Activated naive CD8-positive, alpha-beta T cell treated with anti-CD3 and anti-CD28 coated beads, Interleukin-2, amount 50 U/mL, for 24 hours (primary cell): ENCODE data around the gene PRKCG.
"Not testable (repeated sequence)": the region's sequence is repeated elsewhere in the genome, so short reads cannot be mapped to it uniquely, and the experiment has no call there.

Experiments
- ATAC-seq: fragments of 150-1000 bp; cut with Tn5 transposase; one replicate; pipeline ENCODE4 v1.10.0; 2021
- DNase-seq: peaks from one replicate; pipeline ENCODE4 v3.0.0; 2021
- H3K27ac Mint-ChIP-seq: one replicate; pipeline ENCODE4 v1.8.0; 2021; ENCODE audit warnings: mild to moderate bottlenecking, mixed read lengths
- H3K27me3 Mint-ChIP-seq: one replicate; pipeline ENCODE4 v1.8.0; 2021; ENCODE audit warnings: mixed read lengths
- H3K36me3 Mint-ChIP-seq: one replicate; pipeline ENCODE4 v1.8.0; 2021; ENCODE audit warnings: low read depth, mixed read lengths
- H3K4me1 Mint-ChIP-seq: one replicate; pipeline ENCODE4 v1.8.0; 2021; ENCODE audit warnings: mixed read lengths
- H3K4me3 Mint-ChIP-seq: one replicate; pipeline ENCODE4 v1.8.0; 2021; ENCODE audit warnings: mild to moderate bottlenecking, moderate library complexity, mixed read lengths
- H3K9me3 Mint-ChIP-seq: one replicate; pipeline ENCODE4 v1.8.0; 2021; ENCODE audit warnings: mixed read lengths

Gene PRKCG

DNA sequence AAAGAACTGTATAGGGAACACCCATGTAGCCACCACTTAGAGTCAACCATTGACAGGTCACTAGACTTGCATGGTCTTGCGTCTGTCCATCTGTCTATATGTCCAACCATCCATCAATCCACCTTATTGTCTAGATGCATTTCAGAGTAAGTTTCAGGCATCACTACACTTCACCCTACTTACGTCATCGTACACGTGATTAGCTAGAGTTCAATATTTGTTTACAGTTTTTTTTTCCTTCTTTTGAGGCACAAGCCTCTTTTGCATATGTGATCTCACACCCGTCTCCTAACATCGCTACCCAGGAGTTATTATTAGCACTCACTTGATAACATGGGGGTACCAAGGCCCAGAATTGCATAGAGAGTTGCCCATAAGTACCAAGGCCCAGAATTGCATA is 34.0 kb downstream of the PRKCG start:
- H3K9me3 Mint-ChIP-seq: no peaks in the 10 kb centered on the region
- H3K27ac Mint-ChIP-seq: no peak overlapping the region
- ATAC-seq (no peak), DNase-seq (no peak)
- H3K4me3 Mint-ChIP-seq: no peak overlapping the region
- peaks cover 30% of the 10 kb centered on the region for H3K27me3 Mint-ChIP-seq
- no peaks in the 10 kb centered on the region for H3K4me1 Mint-ChIP-seq
- H3K36me3 Mint-ChIP-seq: no peaks in the 10 kb centered on the region

DNA sequence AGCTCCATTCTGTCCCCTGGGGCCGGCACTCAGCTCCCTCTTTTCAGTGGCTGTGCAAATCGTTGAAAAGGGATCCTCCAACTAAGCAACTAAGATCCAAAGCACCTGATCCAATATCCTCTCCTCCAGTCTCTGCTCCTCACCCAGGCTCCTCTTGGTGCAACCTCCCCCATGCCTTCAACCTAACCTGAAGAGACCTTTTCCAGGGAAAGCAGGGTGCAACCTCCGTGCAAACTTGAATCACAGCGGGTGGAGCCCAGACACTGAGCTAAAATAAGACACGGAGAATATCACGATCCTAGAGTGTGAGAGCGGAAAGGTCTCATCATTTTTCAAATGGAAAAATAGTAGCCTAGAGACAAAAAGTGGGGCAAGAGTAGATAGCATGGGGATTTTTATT is 35.4 kb downstream of the PRKCG start:
- H3K4me3 Mint-ChIP-seq: no peak overlapping the region
- no peaks in the 10 kb centered on the region for H3K36me3 Mint-ChIP-seq
- ATAC-seq (no peak), DNase-seq (no peak)
- no peak overlapping the region for H3K27ac Mint-ChIP-seq
- H3K9me3 Mint-ChIP-seq: no peaks in the 10 kb centered on the region
- H3K27me3 Mint-ChIP-seq: peaks cover 16% of the 10 kb centered on the region
- no peaks in the 10 kb centered on the region for H3K4me1 Mint-ChIP-seq

- Mint-ChIP-seq H3K4me3 (no peak overlapping the region), H3K27me3 (peaks cover 10% of the 10 kb centered on the region), H3K27ac (no peak overlapping the region), H3K4me1 (no peaks in the 10 kb centered on the region), H3K36me3 (no peaks in the 10 kb centered on the region), H3K9me3 (peaks cover 7% of the 10 kb centered on the region)
- DNase-seq (peak; percentile 43), ATAC-seq (no peak)
These were observed 45.7 kb downstream of the PRKCG start for GRCh38 chr19:53927739-53928138.

DNA sequence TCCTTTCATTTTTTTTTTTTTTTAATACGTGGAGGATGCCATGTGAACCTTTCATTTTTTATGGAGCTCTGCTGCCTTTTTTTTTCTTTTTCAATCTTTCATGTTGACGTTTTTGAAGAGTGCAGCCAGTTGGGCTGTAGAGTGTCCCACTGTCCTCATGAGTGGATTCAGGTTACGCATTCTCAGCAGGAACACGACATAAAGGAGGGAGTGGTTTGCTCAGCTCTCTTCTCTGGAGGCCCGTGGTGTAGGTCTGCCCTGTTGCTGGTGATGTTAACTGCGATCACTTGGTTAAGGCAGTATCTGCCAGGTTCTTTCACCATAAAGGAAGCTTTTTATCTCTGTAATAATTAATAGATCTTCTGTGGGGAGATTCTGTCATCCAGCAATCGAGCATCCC is 54.0 kb downstream of the PRKCG start:
- DNase-seq (no peak), ATAC-seq (no peak)
- no peak overlapping the region for H3K4me3 Mint-ChIP-seq
- H3K4me1 Mint-ChIP-seq: no peaks in the 10 kb centered on the region
- peaks cover 27% of the 10 kb centered on the region for H3K27me3 Mint-ChIP-seq
- no peak overlapping the region for H3K27ac Mint-ChIP-seq
- H3K9me3 Mint-ChIP-seq: no peaks in the 10 kb centered on the region
- no peaks in the 10 kb centered on the region for H3K36me3 Mint-ChIP-seq

DNA sequence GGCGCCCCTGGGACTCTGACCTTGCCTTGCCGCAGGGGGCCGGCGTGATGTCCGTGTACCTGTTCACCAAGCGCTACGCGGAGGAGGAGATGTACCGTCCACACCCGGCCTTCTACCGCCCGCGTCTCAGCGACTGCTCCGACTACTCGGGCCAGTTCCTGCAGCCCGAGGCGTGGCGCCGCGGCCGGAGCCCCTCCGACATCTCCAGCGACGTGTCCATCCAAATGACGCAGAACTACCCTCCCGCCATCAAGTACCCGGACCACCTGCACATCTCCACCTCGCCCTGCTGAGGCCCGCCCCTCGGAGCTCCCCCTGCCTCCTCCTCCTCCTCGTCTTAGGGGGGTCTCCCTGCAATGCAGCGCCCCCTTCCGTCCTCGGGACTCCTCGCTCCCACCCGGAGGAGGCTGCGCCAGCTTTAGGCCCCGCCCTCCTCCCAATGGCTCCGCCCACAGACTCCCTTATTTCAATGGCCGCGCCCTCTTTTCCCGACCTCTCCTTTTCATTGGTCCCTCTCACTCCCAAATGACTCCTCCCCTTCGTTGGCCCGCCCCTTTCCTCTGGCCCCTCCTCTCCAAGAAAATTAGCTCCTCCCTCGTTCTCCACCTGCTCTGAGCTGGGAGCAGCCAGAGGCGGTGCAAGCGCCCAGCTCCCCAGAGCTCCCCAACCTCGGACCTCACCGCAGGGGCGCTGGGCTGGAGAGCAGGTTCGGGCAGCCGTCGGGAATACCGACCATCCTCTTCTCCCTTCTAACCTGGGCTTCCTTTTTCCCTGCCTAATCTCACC is 60.2 kb downstream of the PRKCG start:
- Mint-ChIP-seq H3K9me3 (no peaks in the 10 kb centered on the region), H3K4me3 (no peak overlapping the region), H3K36me3 (no peaks in the 10 kb centered on the region), H3K4me1 (peaks cover 2% of the 10 kb centered on the region), H3K27ac (no peak overlapping the region), H3K27me3 (peaks cover 58% of the 10 kb centered on the region)
- DNase-seq: peak; percentile 14
- no peak for ATAC-seq

- peaks cover 53% of the 10 kb centered on the region for H3K27me3 Mint-ChIP-seq
- no peaks in the 10 kb centered on the region for H3K9me3 Mint-ChIP-seq
- no peak for DNase-seq
- H3K36me3 Mint-ChIP-seq: no peaks in the 10 kb centered on the region
- H3K4me3 Mint-ChIP-seq: no peak overlapping the region
- no peak for ATAC-seq
- H3K4me1 Mint-ChIP-seq: peaks cover 2% of the 10 kb centered on the region
- H3K27ac Mint-ChIP-seq: no peak overlapping the region
These were observed 62.4 kb downstream of the PRKCG start for GRCh38 chr19:53944416-53944815.

GRCh38 chr19:53944933-53945332 is 62.9 kb downstream of the PRKCG start:
- Mint-ChIP-seq H3K4me1 (peaks cover 2% of the 10 kb centered on the region), H3K4me3 (no peak overlapping the region), H3K9me3 (no peaks in the 10 kb centered on the region), H3K36me3 (no peaks in the 10 kb centered on the region), H3K27me3 (peaks cover 53% of the 10 kb centered on the region), H3K27ac (no peak overlapping the region)
- ATAC-seq (no peak), DNase-seq (no peak)

DNA sequence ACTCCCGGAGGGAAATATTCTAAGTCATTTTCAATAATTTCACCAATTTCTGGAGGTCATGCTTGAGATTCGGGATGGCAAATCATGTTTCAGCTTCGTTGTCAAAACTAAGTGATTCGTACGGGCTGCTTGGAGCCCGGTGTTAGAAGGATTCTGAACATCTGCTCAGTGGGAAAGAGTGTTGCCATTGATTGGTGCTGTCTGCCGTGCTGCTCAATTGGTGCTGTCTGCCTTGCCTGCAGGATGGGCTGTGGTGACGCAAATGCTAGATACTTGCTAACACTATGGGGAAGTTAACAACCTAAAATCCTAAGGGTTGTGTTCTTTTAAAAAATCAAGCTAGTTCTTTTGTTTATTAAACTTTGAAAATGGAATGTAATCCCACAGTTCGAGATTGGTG is 63.4 kb downstream of the PRKCG start:
- Mint-ChIP-seq H3K36me3 (no peaks in the 10 kb centered on the region), H3K9me3 (no peaks in the 10 kb centered on the region), H3K27me3 (peaks cover 51% of the 10 kb centered on the region), H3K27ac (no peak overlapping the region), H3K4me1 (peaks cover 2% of the 10 kb centered on the region), H3K4me3 (no peak overlapping the region)
- DNase-seq (no peak), ATAC-seq (no peak)

DNA sequence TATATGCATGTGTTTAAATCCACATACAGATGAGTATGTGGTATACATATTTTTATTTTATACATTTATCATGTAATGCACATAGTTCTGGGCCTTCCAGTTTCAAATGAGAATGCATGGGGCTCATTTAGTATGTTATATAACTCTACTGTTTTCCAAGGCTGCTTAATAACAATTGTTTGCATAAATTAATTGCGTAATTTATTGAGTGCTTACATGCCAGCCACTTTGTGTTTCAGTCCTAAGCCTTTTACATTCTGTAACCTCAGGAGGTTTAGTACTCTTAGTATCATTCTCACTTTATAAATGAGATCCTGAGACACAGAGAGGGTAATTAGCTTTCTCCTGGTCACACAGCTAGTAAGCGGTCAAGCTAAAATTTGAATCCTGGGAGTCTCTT is 64.0 kb downstream of the PRKCG start:
- peaks cover 2% of the 10 kb centered on the region for H3K4me1 Mint-ChIP-seq
- DNase-seq (no peak), ATAC-seq (no peak)
- no peak overlapping the region for H3K4me3 Mint-ChIP-seq
- H3K27ac Mint-ChIP-seq: no peak overlapping the region
- peaks cover 48% of the 10 kb centered on the region for H3K27me3 Mint-ChIP-seq
- H3K9me3 Mint-ChIP-seq: no peaks in the 10 kb centered on the region
- no peaks in the 10 kb centered on the region for H3K36me3 Mint-ChIP-seq

DNA sequence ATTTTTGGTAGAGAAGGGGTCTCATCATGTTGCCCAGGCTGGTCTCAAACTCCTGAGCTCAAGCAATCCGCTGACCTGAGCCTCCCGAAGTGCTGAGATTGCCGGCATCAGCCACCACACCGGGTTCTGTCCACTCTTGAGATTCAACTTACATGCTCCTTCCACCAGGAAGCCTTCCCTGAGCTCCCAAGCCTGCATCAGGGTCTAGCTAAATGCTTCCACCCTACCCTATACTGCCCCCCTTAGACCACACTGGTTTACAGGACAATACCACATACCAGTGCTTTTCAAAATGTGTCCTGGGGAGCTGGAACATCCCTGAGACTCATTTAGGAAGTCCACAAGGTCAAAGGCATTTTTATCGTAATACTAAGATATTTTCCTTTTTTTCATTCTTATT is 65.6 kb downstream of the PRKCG start:
- ATAC-seq (no peak), DNase-seq (no peak)
- peaks cover 2% of the 10 kb centered on the region for H3K4me1 Mint-ChIP-seq
- H3K4me3 Mint-ChIP-seq: no peak overlapping the region
- no peak overlapping the region for H3K27ac Mint-ChIP-seq
- no peaks in the 10 kb centered on the region for H3K36me3 Mint-ChIP-seq
- no peaks in the 10 kb centered on the region for H3K9me3 Mint-ChIP-seq
- H3K27me3 Mint-ChIP-seq: peaks cover 45% of the 10 kb centered on the region

GRCh38 chr19:53948611-53949010 is 66.6 kb downstream of the PRKCG start:
- not testable (repeated sequence) for H3K9me3 Mint-ChIP-seq, H3K4me3 Mint-ChIP-seq, H3K4me1 Mint-ChIP-seq, DNase-seq, ATAC-seq, H3K27ac Mint-ChIP-seq, H3K36me3 Mint-ChIP-seq
- H3K27me3 Mint-ChIP-seq: peaks cover 37% of the 10 kb centered on the region

- peaks cover 32% of the 10 kb centered on the region for H3K27me3 Mint-ChIP-seq
These were observed 69.4 kb downstream of the PRKCG start for GRCh38 chr19:53951436-53951835.

GRCh38 chr19:53951947-53952346 is 70.0 kb downstream of the PRKCG start:
- ATAC-seq: no peak
- Mint-ChIP-seq H3K36me3 (no peaks in the 10 kb centered on the region), H3K4me3 (no peak overlapping the region), H3K4me1 (no peaks in the 10 kb centered on the region), H3K27ac (no peak overlapping the region), H3K27me3 (peaks cover 36% of the 10 kb centered on the region), H3K9me3 (no peaks in the 10 kb centered on the region)
- no peak for DNase-seq

More at GRCh38 chr19:53951436-53951835, 69.4 kb downstream of the PRKCG start:
- DNase-seq (no peak), ATAC-seq (no peak)
- Mint-ChIP-seq H3K27ac (no peak overlapping the region), H3K4me3 (no peak overlapping the region), H3K4me1 (no peaks in the 10 kb centered on the region), H3K9me3 (no peaks in the 10 kb centered on the region), H3K36me3 (no peaks in the 10 kb centered on the region)

DNA sequence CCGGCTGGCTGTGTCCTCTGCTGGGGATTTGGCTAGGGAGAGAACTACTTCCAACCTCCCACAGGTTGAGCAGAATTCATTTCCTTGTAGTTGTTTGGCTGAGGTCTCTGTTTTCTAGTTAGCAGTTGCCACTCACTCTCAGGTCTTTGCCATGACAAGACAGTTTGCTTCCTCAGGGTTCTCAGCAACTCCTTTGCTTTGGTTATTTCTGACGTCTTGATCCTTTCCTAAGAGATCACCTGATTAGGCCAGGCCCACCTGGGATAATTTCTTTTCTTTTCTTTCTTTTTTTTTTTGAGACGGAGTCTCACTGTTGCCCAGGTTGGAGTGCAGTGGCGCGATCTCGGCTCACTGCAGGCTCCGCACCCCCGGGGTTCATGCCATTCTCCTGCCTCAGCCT is 71.4 kb downstream of the PRKCG start:
- Mint-ChIP-seq H3K4me3 (no peak overlapping the region), H3K27me3 (peaks cover 38% of the 10 kb centered on the region), H3K9me3 (no peaks in the 10 kb centered on the region), H3K27ac (no peak overlapping the region), H3K36me3 (no peaks in the 10 kb centered on the region), H3K4me1 (no peaks in the 10 kb centered on the region)
- no peak for ATAC-seq
- no peak for DNase-seq
